ENCODE data around the gene DYNLT2. TPM values are rescaled to one million over a fixed set of nuclear protein-coding genes. Genes with fewer than 3 reads are reported as not detected.

Gene DYNLT2
- total and polyA plus RNA-seq, 2 of the 13 experiments (the other 11 are each of a cell fraction or from before 2014, with no cell fraction given), result 2.1 to 4.3 TPM

GRCh38 chr6:169800668-169801395, 49.5 kb upstream of the DYNLT2 start (continued):
- TF ChIP-seq CCAR2 (optimal IDR thresholded peaks at IDR 0.05; ENCODE audit: low read depth, low read length) (peak; percentile 32), ZNF501 (CRISPR knock-in tag; IDR thresholded peaks at IDR 0.05) (no peak; the same call in 1 of the 2 replicates), TBP (CRISPR knock-in tag; IDR thresholded peaks at IDR 0.05) (no peak), ZNF709 (CRISPR knock-in tag; IDR thresholded peaks at IDR 0.05) (peak; percentile 62; the same call in 1 of the 2 replicates), HES4 (CRISPR knock-in tag; IDR thresholded peaks at IDR 0.05; ENCODE audit: borderline replicate concordance) (0 out of 2 replicates have a peak, but pooled peaks have one; percentile 58), ZNF547 (CRISPR knock-in tag; IDR thresholded peaks at IDR 0.05) (peak; percentile 81; the same call in 1 of the 2 replicates), ZNF557 (CRISPR knock-in tag; IDR thresholded peaks at IDR 0.05) (no peak), NFRKB (IDR thresholded peaks at IDR 0.05) (no peak), ZNF335 (CRISPR knock-in tag; IDR thresholded peaks at IDR 0.05) (peak; percentile 87; the same call in 1 of the 2 replicates), ZNF275 (CRISPR knock-in tag; IDR thresholded peaks at IDR 0.05; ENCODE audit: borderline replicate concordance) (no peak), ZC3H13 (CRISPR knock-in tag; IDR thresholded peaks at IDR 0.05) (no peak), NFYC (CRISPR knock-in tag; IDR thresholded peaks at IDR 0.05) (no peak), PRPF4 (IDR thresholded peaks at IDR 0.05; ENCODE audit: low read depth, low read length, poor library complexity, severe bottlenecking) (no peak), SAP130 (CRISPR knock-in tag; IDR thresholded peaks at IDR 0.05; ENCODE audit: low read depth) (peak; percentile 78; the same call in 1 of the 2 replicates), FOXK1 (CRISPR knock-in tag; IDR thresholded peaks at IDR 0.05; ENCODE audit: borderline replicate concordance, low read depth) (peak; percentile 81; the same call in 1 of the 2 replicates), ZNF7 (CRISPR knock-in tag; IDR thresholded peaks at IDR 0.05) (no peak), ZNF782 (CRISPR knock-in tag; IDR thresholded peaks at IDR 0.05; ENCODE audit: borderline replicate concordance) (peak; percentile 71; the same call in 1 of the 2 replicates), MTA3 (CRISPR knock-in tag; IDR thresholded peaks at IDR 0.05) (no peak), PHF8 (CRISPR knock-in tag; IDR thresholded peaks at IDR 0.05) (peak; percentile 60), ZNF503 (CRISPR knock-in tag; IDR thresholded peaks at IDR 0.05) (peak; percentile 69), E2F1 (CRISPR knock-in tag; IDR thresholded peaks at IDR 0.05) (no peak), ZNF724P (CRISPR knock-in tag; IDR thresholded peaks at IDR 0.05; ENCODE audit: borderline replicate concordance) (no peak), ZNF44 (CRISPR knock-in tag; IDR thresholded peaks at IDR 0.05) (peak; percentile 74; the same call in 1 of the 2 replicates), ZFP36 (IDR thresholded peaks at IDR 0.05; ENCODE audit: borderline replicate concordance, low read depth, low read length, partially characterized antibody) (no peak), ZNF883 (CRISPR knock-in tag; IDR thresholded peaks at IDR 0.05; ENCODE audit: not compliant biosample characterization) (no peak), ATF1 (CRISPR knock-in tag; IDR thresholded peaks at IDR 0.05) (no peak), TERF1 (CRISPR knock-in tag; IDR thresholded peaks at IDR 0.05) (no peak)

Data from HepG2 (cell line).